Neural progenitor cell (in vitro differentiated cells): ENCODE results near the gene PNMT. TPM values are rescaled to one million over a fixed set of nuclear protein-coding genes. Genes with fewer than 3 reads are reported as not detected.

Source experiments
- DNase-seq: peaks from one replicate; pipeline ENCODE4 v3.0.0-alpha.2; 2016; ENCODE audit warnings: low spot score
- H2AFZ ChIP-seq: fragments of 200-600 bp; sonication (generic); replicated peaks from 2 replicates; pipeline ENCODE4 v1.6.1; 2016; ENCODE audit warnings: antibody characterized with exemption
- H3F3A ChIP-seq: fragments of 200-600 bp; sonication (generic); 2 replicates; pipeline ENCODE4 v1.6.1; 2016; ENCODE audit warnings: antibody characterized with exemption, low read depth
- H3K27ac ChIP-seq: fragments of 200-600 bp; sonication (generic); 2 replicates; pipeline ENCODE4 v1.5.1; 2016; ENCODE audit warnings: mild to moderate bottlenecking
- H3K27me3 ChIP-seq: fragments of 200-600 bp; sonication (generic); 2 replicates; pipeline ENCODE4 v1.6.1; 2016; ENCODE audit warnings: mild to moderate bottlenecking, moderate library complexity
- H3K36me3 ChIP-seq: fragments of 200-600 bp; sonication (generic); 2 replicates; pipeline ENCODE4 v1.5.1; 2016
- H3K4me1 ChIP-seq: fragments of 200-600 bp; sonication (generic); 2 replicates; pipeline ENCODE4 v1.6.1; 2016; ENCODE audit warnings: mixed run types
- H3K4me2 ChIP-seq: fragments of 200-600 bp; sonication (generic); 2 replicates; pipeline ENCODE4 v1.6.1; 2016
- H3K4me3 ChIP-seq: fragments of 200-600 bp; sonication (generic); 2 replicates; pipeline ENCODE4 v1.5.1; 2016
- H3K79me2 ChIP-seq: fragments of 200-600 bp; sonication (generic); 2 replicates; pipeline ENCODE4 v1.6.1; 2016; ENCODE audit warnings: low read depth
- H3K9ac ChIP-seq: fragments of 200-600 bp; sonication (generic); 2 replicates; pipeline ENCODE4 v1.6.1; 2016
- H3K9me3 ChIP-seq: fragments of 200-600 bp; sonication (generic); 2 replicates; pipeline ENCODE4 v1.5.1; 2016; ENCODE audit warnings: low read depth
- H4K20me1 ChIP-seq: fragments of 200-600 bp; sonication (generic); 2 replicates; pipeline ENCODE4 v1.6.1; 2016; ENCODE audit warnings: low read depth
- H3K27ac Mint-ChIP-seq: 3 replicates; pipeline ENCODE4 v1.8.0; 2021; ENCODE audit warnings: mixed read lengths
- H3K27me3 Mint-ChIP-seq: 2 replicates; pipeline ENCODE4 v1.8.0; 2022; ENCODE audit warnings: low read depth, mild to moderate bottlenecking, inconsistent platforms, moderate library complexity, mixed read lengths; ENCODE audit not compliant: insufficient read depth
- H3K36me3 Mint-ChIP-seq: 3 replicates; pipeline ENCODE4 v1.8.0; 2021; ENCODE audit warnings: mixed read lengths
- H3K4me1 Mint-ChIP-seq: 3 replicates; pipeline ENCODE4 v1.8.0; 2021; ENCODE audit warnings: mixed read lengths
- H3K4me3 Mint-ChIP-seq: 3 replicates; pipeline ENCODE4 v1.8.0; 2021; ENCODE audit warnings: mild to moderate bottlenecking, moderate library complexity, mixed read lengths
- H3K9me3 Mint-ChIP-seq: 3 replicates; pipeline ENCODE4 v1.8.0; 2020; ENCODE audit warnings: mixed read lengths
- CTCF ChIP-seq: fragments of 200-600 bp; sonication (generic); IDR thresholded peaks from 2 replicates; pipeline ENCODE4 v1.5.1; 2017; ENCODE audit warnings: antibody characterized with exemption, mild to moderate bottlenecking
- EZH2 ChIP-seq: fragments of 200-600 bp; sonication (generic); IDR thresholded peaks from 2 replicates; pipeline ENCODE4 v1.6.1; 2017; ENCODE audit warnings: antibody characterized with exemption, mild to moderate bottlenecking, moderate library complexity
- EZH2phosphoT487 ChIP-seq: fragments of 200-600 bp; sonication (generic); IDR thresholded peaks from 2 replicates; pipeline ENCODE4 v1.6.1; 2017; ENCODE audit warnings: antibody characterized with exemption
- total RNA-seq: library from RNA; depleted of rRNA; stranded (reverse); fragments of >200 nt; gene quantifications from 2 replicates; pipeline ENCODE4 v1.2.3, GENCODE V29; 2015; ENCODE audit warnings: low replicate concordance

PNMT gene
- total RNA-seq, 1 donor from 2014 or later = not detected

- Mint-ChIP-seq H3K4me1 (no peaks in the 10 kb centered on the region), H3K36me3 (peaks cover 20% of the 10 kb centered on the region), H3K27ac (no peak overlapping the region), H3K4me3 (no peak overlapping the region), H3K9me3 (no peaks in the 10 kb centered on the region), H3K27me3 (peaks cover 4% of the 10 kb centered on the region)
- Histone ChIP-seq H3K4me1 (no peaks in the 10 kb centered on the region), H2AFZ (no peak overlapping the region), H3K79me2 (no peaks in the 10 kb centered on the region), H3K4me3 (no peak overlapping the region), H3F3A (peaks cover 3% of the 10 kb centered on the region), H3K9me3 (no peaks in the 10 kb centered on the region), H3K27ac (no peak overlapping the region), H3K4me2 (no peak overlapping the region), H3K9ac (no peak overlapping the region), H3K36me3 (no peaks in the 10 kb centered on the region), H4K20me1 (peaks cover 6% of the 10 kb centered on the region), H3K27me3 (no peaks in the 10 kb centered on the region)
- DNase-seq = no peak
- TF ChIP-seq CTCF (no peak), EZH2phosphoT487 (no peak), EZH2 (no peak)
These were observed 48.8 kb downstream of the PNMT start for GRCh38 chr17:39716879-39717536.

GRCh38 chr17:39717660-39718059 lies 49.4 kb downstream of the PNMT start:
- no peak overlapping the region for H3K27ac Mint-ChIP-seq
- H3K4me3 Mint-ChIP-seq = no peak overlapping the region
- no peaks in the 10 kb centered on the region for H3K4me1 Mint-ChIP-seq
- Histone ChIP-seq H3K4me2 (no peak overlapping the region), H3K9me3 (no peaks in the 10 kb centered on the region), H3K79me2 (no peaks in the 10 kb centered on the region), H3K9ac (no peak overlapping the region), H3K27ac (no peak overlapping the region), H3K4me1 (no peaks in the 10 kb centered on the region), H3K27me3 (no peaks in the 10 kb centered on the region), H3K4me3 (no peak overlapping the region), H2AFZ (no peak overlapping the region), H3F3A (peaks cover 3% of the 10 kb centered on the region), H3K36me3 (no peaks in the 10 kb centered on the region), H4K20me1 (peaks cover 9% of the 10 kb centered on the region)
- TF ChIP-seq EZH2phosphoT487 = no peak
- no peak for TF ChIP-seq CTCF
- TF ChIP-seq EZH2 = no peak
- peaks cover 4% of the 10 kb centered on the region for H3K27me3 Mint-ChIP-seq
- H3K9me3 Mint-ChIP-seq = no peaks in the 10 kb centered on the region
- H3K36me3 Mint-ChIP-seq = peaks cover 18% of the 10 kb centered on the region
- no peak for DNase-seq

- Histone ChIP-seq H3K27me3 (no peaks in the 10 kb centered on the region), H3K36me3 (no peaks in the 10 kb centered on the region), H3F3A (peaks cover 3% of the 10 kb centered on the region), H3K27ac (no peak overlapping the region), H3K79me2 (no peaks in the 10 kb centered on the region), H3K9ac (no peak overlapping the region), H3K4me3 (no peak overlapping the region), H3K4me2 (no peak overlapping the region), H3K4me1 (no peaks in the 10 kb centered on the region), H2AFZ (no peak overlapping the region), H4K20me1 (peaks cover 11% of the 10 kb centered on the region), H3K9me3 (no peaks in the 10 kb centered on the region)
- no peak for DNase-seq
- H3K4me3 Mint-ChIP-seq = no peak overlapping the region
- H3K9me3 Mint-ChIP-seq = no peaks in the 10 kb centered on the region
- peaks cover 18% of the 10 kb centered on the region for H3K36me3 Mint-ChIP-seq
- peaks cover 4% of the 10 kb centered on the region for H3K27me3 Mint-ChIP-seq
- H3K4me1 Mint-ChIP-seq = no peaks in the 10 kb centered on the region
- no peak for TF ChIP-seq CTCF
- no peak for TF ChIP-seq EZH2
- no peak for TF ChIP-seq EZH2phosphoT487
- no peak overlapping the region for H3K27ac Mint-ChIP-seq
These were observed 51.5 kb downstream of the PNMT start for GRCh38 chr17:39719563-39720355.

Other genes with a start within 250 kb of the PNMT start
- gene MED1, start 217.2 kb upstream of the PNMT start, total RNA-seq = 30.0 and 35.6 TPM in 2 replicates
- 44.1 and 45.0 TPM in 2 replicates for gene CDK12, start 207.0 kb upstream of the PNMT start, total RNA-seq
- gene NEUROD2, start 60.5 kb upstream of the PNMT start, total RNA-seq = not detected in 2 replicates
- gene PPP1R1B, start 41.5 kb upstream of the PNMT start, total RNA-seq = 0.90 TPM in 1 of 2 replicates, not detected in the other
- gene STARD3, start 31.3 kb upstream of the PNMT start, total RNA-seq = 21.5 and 54.9 TPM in 2 replicates
- 0.19 and 1.3 TPM in 2 replicates for gene TCAP, start 3.1 kb upstream of the PNMT start, total RNA-seq
- 6.6 and 26.1 TPM in 2 replicates for gene PGAP3, start 19.6 kb downstream of the PNMT start, total RNA-seq
- 75.2 and 116 TPM in 2 replicates for gene ERBB2, start 31.6 kb downstream of the PNMT start, total RNA-seq
- 20.1 and 27.6 TPM in 2 replicates for gene MIEN1, start 62.1 kb downstream of the PNMT start, total RNA-seq
- 6.0 and 8.0 TPM in 2 replicates for gene GRB7, start 69.5 kb downstream of the PNMT start, total RNA-seq
- gene IKZF3, start 195.9 kb downstream of the PNMT start, total RNA-seq = under 0.01 TPM in 1 of 2 replicates, not detected in the other
- not detected in 2 replicates for gene ZPBP2, start 199.7 kb downstream of the PNMT start, total RNA-seq